Mucosa of descending colon (tissue), 3 donors: ENCODE data around the gene TCERG1L. TPM values are rescaled to one million over a fixed set of nuclear protein-coding genes. Genes with fewer than 3 reads are reported as not detected.

ENCODE experiments used
- ATAC-seq: fragments of 200-7000 bp; cut with Tn5 transposase; one replicate; pipeline ENCODE4 v1.9.1; 2020; ENCODE audit warnings: mild to moderate bottlenecking, moderate library complexity
- DNase-seq, 3 donors: peaks; one replicate each; pipeline ENCODE4 v3.0.0-alpha.2; 2020
- H3K36me3 ChIP-seq: fragments of 200-600 bp; one replicate; pipeline ENCODE4 v1.8.0; 2021; ENCODE audit warnings: low read depth, mild to moderate bottlenecking
- H3K4me1 ChIP-seq: fragments of 200-600 bp; one replicate; pipeline ENCODE4 v1.8.0; 2021; ENCODE audit warnings: low read depth, mild to moderate bottlenecking
- H3K4me3 ChIP-seq: fragments of 200-600 bp; one replicate; pipeline ENCODE4 v1.8.0; 2021; ENCODE audit warnings: mild to moderate bottlenecking
- H3K9me3 ChIP-seq: fragments of 200-600 bp; one replicate; pipeline ENCODE4 v1.8.0; 2021; ENCODE audit warnings: mild to moderate bottlenecking
- intact Hi-C, 2 donors: fragments of 100-400 bp; cut with DNase I in 1 of 2; cut with micrococcal nuclease in 1 of 2; formaldehyde crosslinking; loops; one replicate each; pipeline versions ENCODE4 v1.11.0 to v1.11.1; 2022; cut with DNase I, micrococcal nuclease
- total RNA-seq, 3 donors: library from RNA; stranded (reverse); fragmentation: NEBNext Ultra II Directional in 2 of 3; extraction: Animal tissue kit (Norgen Biotek cat#: 25700) in 2 of 3; gene quantifications; one replicate each; pipeline versions ENCODE4 v1.2.1 to v1.2.4, GENCODE V29; 2021 to 2023
- TF ChIP-seq, protein P1 (sequence below): fragments of 200-600 bp; IDR thresholded peaks from one replicate; pipeline ENCODE4 v1.8.0; 2022; ENCODE audit warnings: antibody characterized with exemption, mild to moderate bottlenecking
- donor health status: DM: no; HTN: no; CAD: no; lungs with moderate emphysema.
- donor health status: DM: no; HTN: no; CAD: no.
- donor health status: DM: no; HTN: yes; CAD: no.

The TCERG1L gene
- total RNA-seq, 3 donors from 2014 or later = not detected

DNA sequence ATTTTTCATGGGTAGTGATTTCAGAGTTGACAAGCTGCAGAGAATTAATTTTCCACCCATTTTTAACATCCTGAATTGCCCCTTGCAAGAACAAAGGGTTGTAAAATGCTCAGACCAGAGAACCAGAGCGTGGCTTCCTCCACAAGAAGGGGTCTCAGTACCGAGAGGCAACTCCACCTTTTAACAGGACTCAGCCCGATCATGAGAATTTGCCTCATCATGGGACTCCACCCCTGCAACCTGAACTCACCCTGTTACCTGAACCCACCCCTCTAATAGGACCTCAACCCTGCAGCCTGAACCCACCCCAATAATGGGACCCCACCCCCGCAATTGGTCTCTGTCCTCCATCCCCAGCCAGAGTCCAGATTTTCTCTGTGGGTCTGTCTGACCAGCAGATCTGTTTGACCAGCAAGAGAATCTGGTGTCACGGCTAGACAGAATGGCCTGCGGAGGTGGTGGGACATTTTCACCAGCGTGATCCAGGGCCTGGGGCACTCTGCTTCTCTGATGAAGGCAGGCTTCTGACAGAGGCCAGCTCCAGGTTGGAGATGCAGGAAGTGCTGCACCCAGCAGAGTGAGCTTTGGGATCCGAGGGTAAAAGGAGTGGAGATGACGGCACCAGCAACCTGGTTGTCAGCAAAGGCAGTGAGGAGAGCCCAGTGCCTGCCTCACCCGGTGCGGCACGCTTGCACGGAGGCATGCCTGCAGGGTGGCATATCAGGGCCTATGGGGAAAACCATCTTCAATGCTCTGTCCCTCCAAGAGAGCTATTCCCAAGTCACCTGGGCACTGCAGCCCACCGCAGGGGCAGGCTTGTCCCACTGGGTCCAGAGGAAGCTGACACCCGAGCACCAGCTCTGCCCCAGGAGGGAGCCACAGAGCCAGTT is 136.6 kb downstream of the TCERG1L start:
- DNase-seq = no peak
- ATAC-seq = no peak
- TF ChIP-seq, protein P1, sequence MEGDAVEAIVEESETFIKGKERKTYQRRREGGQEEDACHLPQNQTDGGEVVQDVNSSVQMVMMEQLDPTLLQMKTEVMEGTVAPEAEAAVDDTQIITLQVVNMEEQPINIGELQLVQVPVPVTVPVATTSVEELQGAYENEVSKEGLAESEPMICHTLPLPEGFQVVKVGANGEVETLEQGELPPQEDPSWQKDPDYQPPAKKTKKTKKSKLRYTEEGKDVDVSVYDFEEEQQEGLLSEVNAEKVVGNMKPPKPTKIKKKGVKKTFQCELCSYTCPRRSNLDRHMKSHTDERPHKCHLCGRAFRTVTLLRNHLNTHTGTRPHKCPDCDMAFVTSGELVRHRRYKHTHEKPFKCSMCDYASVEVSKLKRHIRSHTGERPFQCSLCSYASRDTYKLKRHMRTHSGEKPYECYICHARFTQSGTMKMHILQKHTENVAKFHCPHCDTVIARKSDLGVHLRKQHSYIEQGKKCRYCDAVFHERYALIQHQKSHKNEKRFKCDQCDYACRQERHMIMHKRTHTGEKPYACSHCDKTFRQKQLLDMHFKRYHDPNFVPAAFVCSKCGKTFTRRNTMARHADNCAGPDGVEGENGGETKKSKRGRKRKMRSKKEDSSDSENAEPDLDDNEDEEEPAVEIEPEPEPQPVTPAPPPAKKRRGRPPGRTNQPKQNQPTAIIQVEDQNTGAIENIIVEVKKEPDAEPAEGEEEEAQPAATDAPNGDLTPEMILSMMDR = no peak
- intact Hi-C loops = no loop called here
- Histone ChIP-seq H3K4me3 (no peak overlapping the region), H3K9me3 (peaks cover 44% of the 10 kb centered on the region), H3K36me3 (no peaks in the 10 kb centered on the region), H3K4me1 (no peaks in the 10 kb centered on the region)

DNA sequence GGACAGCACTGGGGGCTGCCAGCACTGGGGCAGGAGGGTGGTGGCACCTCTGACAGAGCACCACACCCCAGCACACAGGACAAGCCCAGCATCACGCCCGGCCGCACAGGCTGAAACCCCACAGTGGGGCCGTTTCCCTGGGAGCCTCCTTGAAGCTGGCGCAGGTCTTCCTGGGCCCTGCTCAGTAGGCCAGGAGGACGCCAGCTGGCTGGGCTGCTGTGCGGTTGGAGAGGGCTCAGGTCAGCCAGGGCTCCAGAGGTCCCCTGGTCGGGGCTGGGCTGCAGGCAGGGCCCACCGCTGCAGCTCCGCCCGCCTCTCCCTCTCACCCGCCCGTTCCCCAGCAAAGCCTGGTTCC is 137.3 kb downstream of the TCERG1L start:
- Histone ChIP-seq H3K4me3 (no peak overlapping the region), H3K4me1 (no peaks in the 10 kb centered on the region), H3K36me3 (no peaks in the 10 kb centered on the region), H3K9me3 (peaks cover 42% of the 10 kb centered on the region)
- intact Hi-C loops = no loop called here
- no peak for DNase-seq
- TF ChIP-seq, protein P1 = no peak
- no peak for ATAC-seq

DNA sequence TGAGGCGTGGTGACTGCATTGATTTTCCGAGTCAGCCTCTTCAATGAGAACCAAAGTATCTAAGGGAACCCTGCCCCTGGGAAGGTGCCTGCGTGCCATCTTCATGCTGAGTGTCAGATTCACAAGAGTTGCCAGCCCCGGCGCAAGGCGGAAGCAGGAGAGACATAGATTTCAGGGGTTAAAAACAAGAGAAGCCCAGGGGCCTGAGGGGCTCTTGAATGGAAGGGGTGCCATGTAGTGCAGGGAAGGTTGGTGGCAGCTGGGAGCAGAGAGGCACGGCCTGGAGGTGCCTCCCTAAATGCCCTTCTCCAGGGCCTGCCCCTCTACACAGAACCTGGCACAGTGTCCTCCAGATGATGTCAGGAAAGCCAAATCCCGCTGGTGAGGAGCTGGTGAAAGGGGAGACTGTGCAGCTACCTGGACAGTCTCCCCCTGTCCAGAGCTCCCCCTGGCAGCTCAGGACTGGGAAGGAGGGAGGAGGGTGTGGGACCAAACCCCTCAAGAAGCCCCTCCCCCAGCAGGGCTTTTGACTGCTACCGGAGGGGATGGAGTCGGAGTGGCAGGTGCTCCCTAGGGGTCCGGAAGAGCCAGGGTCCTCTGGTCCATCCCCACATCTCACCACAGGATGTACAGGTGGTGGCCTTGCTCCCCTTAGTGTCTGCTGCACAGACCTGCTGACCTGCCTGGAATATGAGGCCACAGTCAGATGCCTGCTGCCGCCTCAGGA is 137.9 kb downstream of the TCERG1L start:
- intact Hi-C loops = no loop called here
- TF ChIP-seq, protein P1 = no peak
- no peak for DNase-seq

DNA sequence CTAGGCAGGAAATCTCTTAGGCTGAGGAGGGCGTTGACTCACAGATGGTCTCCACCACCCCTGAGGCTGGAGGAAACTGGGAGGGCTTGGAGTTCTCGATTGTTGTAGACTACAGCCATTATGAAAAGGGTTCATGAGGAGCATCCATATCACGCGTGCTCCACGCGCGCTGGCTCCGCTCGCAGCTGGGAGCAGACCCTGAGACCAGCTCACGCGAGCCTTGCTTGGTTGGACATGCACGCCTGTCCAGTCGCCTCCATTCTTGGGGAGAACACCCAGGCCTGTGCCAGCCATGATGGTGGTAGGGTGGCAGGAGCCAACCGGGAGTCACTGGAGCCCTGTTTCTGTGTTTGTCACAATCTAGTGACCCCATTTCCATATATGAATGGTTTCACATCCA is 139.1 kb downstream of the TCERG1L start:
- DNase-seq (no peak), ATAC-seq (no peak)
- intact Hi-C loops = no loop called here
- no peaks in the 10 kb centered on the region for H3K36me3 ChIP-seq
- TF ChIP-seq, protein P1 = no peak
- no peak overlapping the region for H3K4me3 ChIP-seq
- no peaks in the 10 kb centered on the region for H3K4me1 ChIP-seq
- peaks cover 36% of the 10 kb centered on the region for H3K9me3 ChIP-seq

More for the DNA sequence above, 137.9 kb downstream of the TCERG1L start:
- ATAC-seq = no peak
- Histone ChIP-seq H3K9me3 (peaks cover 42% of the 10 kb centered on the region), H3K4me3 (no peak overlapping the region), H3K4me1 (no peaks in the 10 kb centered on the region), H3K36me3 (no peaks in the 10 kb centered on the region)

DNA sequence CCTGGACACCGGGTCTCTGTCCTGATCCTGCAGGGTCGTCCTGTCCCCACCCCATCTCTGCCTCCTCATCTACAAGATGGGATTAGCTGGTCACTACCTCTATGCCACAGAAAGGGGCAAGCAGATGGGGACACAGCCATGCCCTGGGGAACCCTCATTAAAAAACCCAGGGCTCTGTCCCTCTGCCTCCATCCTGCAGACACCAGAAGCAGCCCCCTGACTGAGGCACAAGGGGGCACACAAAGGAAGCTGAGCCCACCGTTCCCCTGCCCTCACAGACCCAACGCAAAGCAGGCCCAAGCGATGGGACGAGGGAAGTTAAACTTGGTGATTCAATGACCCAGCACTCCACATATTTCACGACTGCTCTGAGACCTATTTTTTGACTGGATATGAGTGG is 142.4 kb downstream of the TCERG1L start:
- TF ChIP-seq, protein P1 = no peak
- H3K4me3 ChIP-seq = no peak overlapping the region
- H3K36me3 ChIP-seq = no peaks in the 10 kb centered on the region
- H3K9me3 ChIP-seq = peaks cover 11% of the 10 kb centered on the region
- intact Hi-C loops = no loop called here
- no peak for ATAC-seq
- H3K4me1 ChIP-seq = no peaks in the 10 kb centered on the region
- no peak for DNase-seq
